ENCODE data around the gene PNMA8C.

DNA sequence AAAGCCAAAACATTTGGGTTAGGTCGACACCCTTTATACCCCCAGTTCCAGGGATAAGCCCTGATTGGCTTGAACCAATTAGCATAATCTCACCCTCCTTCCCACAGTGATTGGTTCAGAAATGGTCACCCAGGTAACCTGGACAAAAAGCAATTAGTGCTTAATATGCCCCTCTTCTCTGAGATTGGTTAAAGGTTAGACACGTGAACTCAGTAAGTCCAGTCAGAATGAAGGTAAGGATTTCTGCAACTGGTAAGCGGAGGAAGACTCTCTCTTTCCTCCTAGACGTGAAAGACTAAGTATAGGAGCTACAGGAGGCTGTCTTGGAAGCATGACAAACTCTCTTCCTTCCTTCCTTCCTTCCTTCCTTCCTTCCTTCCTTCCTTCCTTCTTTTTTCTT, 1.3 kb upstream of the PNMA8C start:
- TF ChIP-seq POLR2A (IDR thresholded peaks at IDR 0.05) (no peak), POLR2AphosphoS5 (IDR thresholded peaks at IDR 0.05) (no peak), EP300 (IDR thresholded peaks at IDR 0.05) (no peak)
- TF ChIP-seq, protein P1, sequence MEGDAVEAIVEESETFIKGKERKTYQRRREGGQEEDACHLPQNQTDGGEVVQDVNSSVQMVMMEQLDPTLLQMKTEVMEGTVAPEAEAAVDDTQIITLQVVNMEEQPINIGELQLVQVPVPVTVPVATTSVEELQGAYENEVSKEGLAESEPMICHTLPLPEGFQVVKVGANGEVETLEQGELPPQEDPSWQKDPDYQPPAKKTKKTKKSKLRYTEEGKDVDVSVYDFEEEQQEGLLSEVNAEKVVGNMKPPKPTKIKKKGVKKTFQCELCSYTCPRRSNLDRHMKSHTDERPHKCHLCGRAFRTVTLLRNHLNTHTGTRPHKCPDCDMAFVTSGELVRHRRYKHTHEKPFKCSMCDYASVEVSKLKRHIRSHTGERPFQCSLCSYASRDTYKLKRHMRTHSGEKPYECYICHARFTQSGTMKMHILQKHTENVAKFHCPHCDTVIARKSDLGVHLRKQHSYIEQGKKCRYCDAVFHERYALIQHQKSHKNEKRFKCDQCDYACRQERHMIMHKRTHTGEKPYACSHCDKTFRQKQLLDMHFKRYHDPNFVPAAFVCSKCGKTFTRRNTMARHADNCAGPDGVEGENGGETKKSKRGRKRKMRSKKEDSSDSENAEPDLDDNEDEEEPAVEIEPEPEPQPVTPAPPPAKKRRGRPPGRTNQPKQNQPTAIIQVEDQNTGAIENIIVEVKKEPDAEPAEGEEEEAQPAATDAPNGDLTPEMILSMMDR (IDR thresholded peaks at IDR 0.05): no peak
